ENCODE measurements around the gene ZFAND4.

ZFAND4 gene

DNA sequence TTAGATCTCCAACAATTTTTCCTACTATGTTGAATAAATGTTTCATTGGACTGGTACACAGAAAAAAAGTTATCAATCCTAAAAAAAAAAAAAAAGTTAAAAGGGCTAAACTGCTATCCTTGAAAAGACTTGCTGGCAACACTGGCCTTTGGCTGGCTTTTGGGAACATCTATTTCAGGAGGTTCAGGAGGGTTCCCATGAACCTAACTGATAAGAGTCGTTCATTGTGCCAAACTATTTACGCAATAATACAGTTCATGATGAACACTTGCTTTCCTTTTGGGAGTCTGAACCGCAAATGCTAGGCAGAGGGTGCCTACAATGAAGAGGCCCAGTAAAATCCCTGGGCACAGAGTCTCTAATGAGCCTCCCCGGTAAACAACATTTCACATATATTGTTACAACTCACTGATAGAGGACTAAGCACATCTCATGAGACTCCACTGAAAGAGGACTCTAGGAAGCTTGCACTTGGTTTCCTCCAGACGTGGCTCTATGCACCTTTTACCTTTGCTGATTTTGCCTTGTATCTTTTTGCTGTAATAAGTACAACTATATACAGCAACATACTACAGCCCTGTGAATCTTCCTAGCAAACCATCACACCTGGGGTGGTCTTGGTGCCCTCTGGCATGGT, 45.0 kb downstream of the ZFAND4 start:
- H3K4ac ChIP-seq (ENCODE audit: low read depth, low read length): no peak overlapping the region
- H3K36me3 ChIP-seq (ENCODE audit: control insufficient read depth, insufficient read depth, low read length): no peaks in the 10 kb centered on the region
- no peak overlapping the region for H2BK5ac ChIP-seq (ENCODE audit: low read length)
- no CpG with 5 or more reads among the region's 5 CpGs for WGBS (ENCODE audit: extremely low coverage, insufficient coverage, low lambda C conversion rate)
- DNase-seq: no peak
- H2BK15ac ChIP-seq (replicated peaks; ENCODE audit: low read depth): no peak overlapping the region
- no peaks in the 10 kb centered on the region for H3K79me1 ChIP-seq (ENCODE audit: low read length)
- no peak overlapping the region for H4K8ac ChIP-seq (ENCODE audit: low read depth, low read length)
- H3K79me2 ChIP-seq (ENCODE audit: control insufficient read depth, insufficient read depth, low read length): no peaks in the 10 kb centered on the region
- no peaks in the 10 kb centered on the region for H3K4me1 ChIP-seq (ENCODE audit: control insufficient read depth, low read depth, low read length)
- no peak overlapping the region for H3K9ac ChIP-seq (ENCODE audit: low read length)
- H3K4me2 ChIP-seq (ENCODE audit: low read length): no peak overlapping the region
- H4K5ac ChIP-seq (ENCODE audit: low read length): no peak overlapping the region
- H3K27me3 ChIP-seq (ENCODE audit: insufficient read depth, low read length, poor library complexity): no peaks in the 10 kb centered on the region
- no peak overlapping the region for H3K56ac ChIP-seq (ENCODE audit: low read length)
- H2AK5ac ChIP-seq (ENCODE audit: low read length): no peak overlapping the region
- no peak overlapping the region for H2BK120ac ChIP-seq (ENCODE audit: low read depth, low read length)
- H3K27ac ChIP-seq (ENCODE audit: low read depth, low read length): no peak overlapping the region
- no peak overlapping the region for H3K4me3 ChIP-seq (ENCODE audit: low read length)
- no peak overlapping the region for H3K23ac ChIP-seq (ENCODE audit: low read length)
- H3K18ac ChIP-seq (ENCODE audit: low read length): no peak overlapping the region

- no peak for DNase-seq
- H3K56ac ChIP-seq (ENCODE audit: low read length): no peak overlapping the region
- H3K79me2 ChIP-seq (ENCODE audit: control insufficient read depth, insufficient read depth, low read length): no peaks in the 10 kb centered on the region
- no peak overlapping the region for H3K4me3 ChIP-seq (ENCODE audit: low read length)
- no peak overlapping the region for H2BK5ac ChIP-seq (ENCODE audit: low read length)
- H3K36me3 ChIP-seq (ENCODE audit: control insufficient read depth, insufficient read depth, low read length): no peaks in the 10 kb centered on the region
- no peaks in the 10 kb centered on the region for H3K79me1 ChIP-seq (ENCODE audit: low read length)
- no peak overlapping the region for H3K23ac ChIP-seq (ENCODE audit: low read length)
- H2BK15ac ChIP-seq (replicated peaks; ENCODE audit: low read depth): no peak overlapping the region
- H3K27ac ChIP-seq (ENCODE audit: low read depth, low read length): no peak overlapping the region
- no peak overlapping the region for H3K18ac ChIP-seq (ENCODE audit: low read length)
- no peak overlapping the region for H4K8ac ChIP-seq (ENCODE audit: low read depth, low read length)
- no peak overlapping the region for H3K4me2 ChIP-seq (ENCODE audit: low read length)
- WGBS (ENCODE audit: extremely low coverage, insufficient coverage, low lambda C conversion rate): no CpG with 5 or more reads among the region's 3 CpGs
- no peaks in the 10 kb centered on the region for H3K4me1 ChIP-seq (ENCODE audit: control insufficient read depth, low read depth, low read length)
- no peak overlapping the region for H2BK120ac ChIP-seq (ENCODE audit: low read depth, low read length)
- H3K9ac ChIP-seq (ENCODE audit: low read length): no peak overlapping the region
- no peaks in the 10 kb centered on the region for H3K27me3 ChIP-seq (ENCODE audit: insufficient read depth, low read length, poor library complexity)
- no peak overlapping the region for H2AK5ac ChIP-seq (ENCODE audit: low read length)
- no peak overlapping the region for H4K5ac ChIP-seq (ENCODE audit: low read length)
- no peak overlapping the region for H3K4ac ChIP-seq (ENCODE audit: low read depth, low read length)
Observed at GRCh38 chr10:45625879-45626278, 46.7 kb downstream of the ZFAND4 start.

DNA sequence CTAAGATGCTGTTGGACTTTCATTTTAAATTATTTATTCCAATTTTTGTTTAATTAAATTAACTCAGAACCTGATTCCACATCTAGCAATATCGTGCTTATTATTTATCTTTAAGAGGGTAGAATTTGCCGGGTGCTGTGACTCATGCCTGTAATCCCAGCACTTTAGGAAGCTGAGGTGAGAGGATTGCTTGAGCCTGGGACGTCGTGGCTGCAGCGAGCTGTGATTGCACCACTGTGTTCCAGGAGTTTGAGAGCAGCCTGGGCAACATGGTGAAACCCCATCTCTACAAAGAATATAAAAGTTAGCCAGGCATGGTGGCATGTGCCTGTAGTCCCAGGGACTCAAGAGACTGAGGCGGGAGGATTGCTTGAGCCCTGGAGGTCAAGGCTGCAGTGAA, 47.8 kb downstream of the ZFAND4 start:
- H2BK15ac ChIP-seq (replicated peaks; ENCODE audit: low read depth): no peak overlapping the region
- no peak overlapping the region for H4K8ac ChIP-seq (ENCODE audit: low read depth, low read length)
- H3K27me3 ChIP-seq (ENCODE audit: insufficient read depth, low read length, poor library complexity): no peaks in the 10 kb centered on the region
- no peaks in the 10 kb centered on the region for H3K4me1 ChIP-seq (ENCODE audit: control insufficient read depth, low read depth, low read length)
- no peak overlapping the region for H4K5ac ChIP-seq (ENCODE audit: low read length)
- H3K4me3 ChIP-seq (ENCODE audit: low read length): no peak overlapping the region
- no peak overlapping the region for H2BK5ac ChIP-seq (ENCODE audit: low read length)
- no peaks in the 10 kb centered on the region for H3K79me2 ChIP-seq (ENCODE audit: control insufficient read depth, insufficient read depth, low read length)
- H3K4me2 ChIP-seq (ENCODE audit: low read length): no peak overlapping the region
- WGBS (ENCODE audit: extremely low coverage, insufficient coverage, low lambda C conversion rate): no CpG with 5 or more reads among the region's 6 CpGs
- no peaks in the 10 kb centered on the region for H3K79me1 ChIP-seq (ENCODE audit: low read length)
- no peaks in the 10 kb centered on the region for H3K36me3 ChIP-seq (ENCODE audit: control insufficient read depth, insufficient read depth, low read length)
- H3K9ac ChIP-seq (ENCODE audit: low read length): no peak overlapping the region
- DNase-seq: no peak
- H3K56ac ChIP-seq (ENCODE audit: low read length): no peak overlapping the region
- H3K4ac ChIP-seq (ENCODE audit: low read depth, low read length): no peak overlapping the region
- H2BK120ac ChIP-seq (ENCODE audit: low read depth, low read length): no peak overlapping the region
- H3K18ac ChIP-seq (ENCODE audit: low read length): no peak overlapping the region
- no peak overlapping the region for H3K23ac ChIP-seq (ENCODE audit: low read length)
- no peak overlapping the region for H3K27ac ChIP-seq (ENCODE audit: low read depth, low read length)
- no peak overlapping the region for H2AK5ac ChIP-seq (ENCODE audit: low read length)

- Histone ChIP-seq H3K79me1 (ENCODE audit: low read length) (no peaks in the 10 kb centered on the region), H3K27ac (ENCODE audit: low read depth, low read length) (no peak overlapping the region), H3K36me3 (ENCODE audit: control insufficient read depth, insufficient read depth, low read length) (no peaks in the 10 kb centered on the region), H2AK5ac (ENCODE audit: low read length) (no peak overlapping the region), H2BK15ac (replicated peaks; ENCODE audit: low read depth) (no peak overlapping the region), H3K23ac (ENCODE audit: low read length) (no peak overlapping the region), H2BK5ac (ENCODE audit: low read length) (no peak overlapping the region), H2BK120ac (ENCODE audit: low read depth, low read length) (no peak overlapping the region), H3K4me2 (ENCODE audit: low read length) (no peak overlapping the region), H4K5ac (ENCODE audit: low read length) (no peak overlapping the region), H3K18ac (ENCODE audit: low read length) (no peak overlapping the region), H4K8ac (ENCODE audit: low read depth, low read length) (no peak overlapping the region), H3K27me3 (ENCODE audit: insufficient read depth, low read length, poor library complexity) (no peaks in the 10 kb centered on the region), H3K4me1 (ENCODE audit: control insufficient read depth, low read depth, low read length) (no peaks in the 10 kb centered on the region), H3K4me3 (ENCODE audit: low read length) (no peak overlapping the region), H3K79me2 (ENCODE audit: control insufficient read depth, insufficient read depth, low read length) (no peaks in the 10 kb centered on the region), H3K56ac (ENCODE audit: low read length) (no peak overlapping the region), H3K9ac (ENCODE audit: low read length) (no peak overlapping the region), H3K4ac (ENCODE audit: low read depth, low read length) (no peak overlapping the region)
- DNase-seq: no peak
- no CpG with 5 or more reads among the region's 1 CpG for WGBS (ENCODE audit: extremely low coverage, insufficient coverage, low lambda C conversion rate)
Observed at GRCh38 chr10:45614869-45615268, 57.7 kb downstream of the ZFAND4 start.

DNA sequence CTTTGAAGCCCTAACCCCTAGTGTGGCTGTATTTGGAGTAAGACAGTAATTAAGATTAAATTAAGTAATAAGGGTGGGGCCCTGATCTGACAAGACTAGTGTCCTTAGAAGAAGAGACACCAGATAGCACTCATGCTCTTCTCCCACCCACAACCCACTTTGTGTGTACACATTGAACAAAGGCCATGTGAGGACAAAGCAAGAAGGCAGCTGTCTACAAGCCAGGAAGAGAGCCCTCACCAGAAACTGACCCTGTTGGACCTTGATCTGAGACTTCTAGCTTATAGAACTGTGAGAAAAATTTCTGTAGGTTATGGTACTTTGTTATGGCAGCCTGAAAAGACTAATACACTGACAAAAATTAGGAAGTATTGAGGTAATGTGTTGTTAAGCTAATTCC, 59.8 kb downstream of the ZFAND4 start:
- no peak overlapping the region for H3K4ac ChIP-seq (ENCODE audit: low read depth, low read length)
- H3K27me3 ChIP-seq (ENCODE audit: insufficient read depth, low read length, poor library complexity): no peaks in the 10 kb centered on the region
- no peak overlapping the region for H3K4me3 ChIP-seq (ENCODE audit: low read length)
- no peaks in the 10 kb centered on the region for H3K36me3 ChIP-seq (ENCODE audit: control insufficient read depth, insufficient read depth, low read length)
- H2AK5ac ChIP-seq (ENCODE audit: low read length): no peak overlapping the region
- no peak overlapping the region for H3K18ac ChIP-seq (ENCODE audit: low read length)
- H3K23ac ChIP-seq (ENCODE audit: low read length): no peak overlapping the region
- no peak overlapping the region for H4K5ac ChIP-seq (ENCODE audit: low read length)
- H4K8ac ChIP-seq (ENCODE audit: low read depth, low read length): no peak overlapping the region
- H3K79me2 ChIP-seq (ENCODE audit: control insufficient read depth, insufficient read depth, low read length): no peaks in the 10 kb centered on the region
- no peak overlapping the region for H2BK15ac ChIP-seq (replicated peaks; ENCODE audit: low read depth)
- no peaks in the 10 kb centered on the region for H3K79me1 ChIP-seq (ENCODE audit: low read length)
- H3K9ac ChIP-seq (ENCODE audit: low read length): no peak overlapping the region
- no peak overlapping the region for H3K4me2 ChIP-seq (ENCODE audit: low read length)
- H2BK120ac ChIP-seq (ENCODE audit: low read depth, low read length): no peak overlapping the region
- no peak overlapping the region for H3K27ac ChIP-seq (ENCODE audit: low read depth, low read length)
- H2BK5ac ChIP-seq (ENCODE audit: low read length): no peak overlapping the region
- H3K4me1 ChIP-seq (ENCODE audit: control insufficient read depth, low read depth, low read length): no peaks in the 10 kb centered on the region
- H3K56ac ChIP-seq (ENCODE audit: low read length): no peak overlapping the region
- no peak for DNase-seq

GRCh38 chr10:45608052-45608451, 64.5 kb downstream of the ZFAND4 start:
- H4K8ac ChIP-seq (ENCODE audit: low read depth, low read length): no peak overlapping the region
- DNase-seq: no peak
- no peak overlapping the region for H2BK5ac ChIP-seq (ENCODE audit: low read length)
- H3K36me3 ChIP-seq (ENCODE audit: control insufficient read depth, insufficient read depth, low read length): no peaks in the 10 kb centered on the region
- H4K5ac ChIP-seq (ENCODE audit: low read length): no peak overlapping the region
- no peak overlapping the region for H2AK5ac ChIP-seq (ENCODE audit: low read length)
- H3K79me1 ChIP-seq (ENCODE audit: low read length): no peaks in the 10 kb centered on the region
- H3K9ac ChIP-seq (ENCODE audit: low read length): no peak overlapping the region
- H3K4me3 ChIP-seq (ENCODE audit: low read length): no peak overlapping the region
- H2BK15ac ChIP-seq (replicated peaks; ENCODE audit: low read depth): no peak overlapping the region
- no peaks in the 10 kb centered on the region for H3K27me3 ChIP-seq (ENCODE audit: insufficient read depth, low read length, poor library complexity)
- no peak overlapping the region for H2BK120ac ChIP-seq (ENCODE audit: low read depth, low read length)
- no peak overlapping the region for H3K4me2 ChIP-seq (ENCODE audit: low read length)
- H3K56ac ChIP-seq (ENCODE audit: low read length): no peak overlapping the region
- no peak overlapping the region for H3K27ac ChIP-seq (ENCODE audit: low read depth, low read length)
- H3K18ac ChIP-seq (ENCODE audit: low read length): no peak overlapping the region
- no peak overlapping the region for H3K4ac ChIP-seq (ENCODE audit: low read depth, low read length)
- H3K23ac ChIP-seq (ENCODE audit: low read length): no peak overlapping the region
- H3K4me1 ChIP-seq (ENCODE audit: control insufficient read depth, low read depth, low read length): no peaks in the 10 kb centered on the region
- no CpG with 5 or more reads among the region's 1 CpG for WGBS (ENCODE audit: extremely low coverage, insufficient coverage, low lambda C conversion rate)
- no peaks in the 10 kb centered on the region for H3K79me2 ChIP-seq (ENCODE audit: control insufficient read depth, insufficient read depth, low read length)

Measured in mesendoderm (in vitro differentiated cells).